ENCODE data around the gene CD300LB.

DNA sequence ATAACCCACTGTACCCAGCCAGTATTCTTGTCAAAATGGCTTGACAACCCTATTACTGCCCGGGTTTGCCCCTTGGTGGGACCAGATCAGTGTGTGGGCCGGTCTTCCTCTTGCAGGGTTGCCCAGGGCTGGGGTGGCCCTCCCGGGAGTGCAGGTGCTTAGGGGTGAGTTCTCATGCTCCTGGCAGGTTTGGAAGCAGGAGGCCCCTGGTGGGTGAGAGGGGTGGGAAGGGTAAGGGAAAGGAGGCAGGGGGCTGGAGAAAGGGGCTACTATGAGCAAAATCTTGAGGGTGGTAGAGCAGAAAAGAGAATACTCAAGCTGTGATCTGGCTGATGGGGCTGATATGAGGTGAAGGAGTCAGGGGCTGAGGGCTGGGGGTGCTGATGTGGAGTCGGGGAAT is 58.4 kb downstream of the CD300LB start:
- TF ChIP-seq, protein P1, sequence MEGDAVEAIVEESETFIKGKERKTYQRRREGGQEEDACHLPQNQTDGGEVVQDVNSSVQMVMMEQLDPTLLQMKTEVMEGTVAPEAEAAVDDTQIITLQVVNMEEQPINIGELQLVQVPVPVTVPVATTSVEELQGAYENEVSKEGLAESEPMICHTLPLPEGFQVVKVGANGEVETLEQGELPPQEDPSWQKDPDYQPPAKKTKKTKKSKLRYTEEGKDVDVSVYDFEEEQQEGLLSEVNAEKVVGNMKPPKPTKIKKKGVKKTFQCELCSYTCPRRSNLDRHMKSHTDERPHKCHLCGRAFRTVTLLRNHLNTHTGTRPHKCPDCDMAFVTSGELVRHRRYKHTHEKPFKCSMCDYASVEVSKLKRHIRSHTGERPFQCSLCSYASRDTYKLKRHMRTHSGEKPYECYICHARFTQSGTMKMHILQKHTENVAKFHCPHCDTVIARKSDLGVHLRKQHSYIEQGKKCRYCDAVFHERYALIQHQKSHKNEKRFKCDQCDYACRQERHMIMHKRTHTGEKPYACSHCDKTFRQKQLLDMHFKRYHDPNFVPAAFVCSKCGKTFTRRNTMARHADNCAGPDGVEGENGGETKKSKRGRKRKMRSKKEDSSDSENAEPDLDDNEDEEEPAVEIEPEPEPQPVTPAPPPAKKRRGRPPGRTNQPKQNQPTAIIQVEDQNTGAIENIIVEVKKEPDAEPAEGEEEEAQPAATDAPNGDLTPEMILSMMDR (IDR thresholded peaks at IDR 0.05) = no peak
- no peak for TF ChIP-seq POLR2A (IDR thresholded peaks at IDR 0.05)
- no peak for TF ChIP-seq POLR2AphosphoS5 (IDR thresholded peaks at IDR 0.05)

Data from stomach (tissue), 4 donors.